GM12873 (cell line): ENCODE data around the gene RTL9.

Experiments
- TF ChIP-seq, protein P1 (sequence below): IDR thresholded peaks from 2 replicates; pipeline ENCODE4 v1.5.1; 2012; ENCODE audit warnings: low read depth, mild to moderate bottlenecking, moderate library complexity, low read length, control low read depth; ENCODE audit not compliant: insufficient read depth; ENCODE audit errors: missing control alignments

The RTL9 gene

DNA sequence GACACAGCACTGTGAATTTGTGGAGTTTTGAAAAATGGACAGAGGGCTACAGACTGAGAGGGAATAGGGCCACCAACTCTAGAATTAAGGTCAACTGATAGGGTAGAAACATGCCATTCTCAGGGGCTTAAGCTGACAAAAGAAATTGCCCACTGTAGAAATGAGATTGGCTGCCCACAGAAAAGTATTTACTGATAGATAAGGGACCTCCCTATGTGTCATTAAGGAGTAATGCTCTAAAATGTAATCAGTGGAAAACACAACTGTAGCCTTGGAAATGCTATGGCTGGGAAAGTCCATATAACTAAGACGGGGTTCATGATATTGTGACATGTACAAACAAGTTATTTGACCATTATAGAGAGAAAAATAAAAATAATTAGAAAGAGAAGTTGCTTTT is 4.6 kb downstream of the RTL9 start:
- TF ChIP-seq, protein P1, sequence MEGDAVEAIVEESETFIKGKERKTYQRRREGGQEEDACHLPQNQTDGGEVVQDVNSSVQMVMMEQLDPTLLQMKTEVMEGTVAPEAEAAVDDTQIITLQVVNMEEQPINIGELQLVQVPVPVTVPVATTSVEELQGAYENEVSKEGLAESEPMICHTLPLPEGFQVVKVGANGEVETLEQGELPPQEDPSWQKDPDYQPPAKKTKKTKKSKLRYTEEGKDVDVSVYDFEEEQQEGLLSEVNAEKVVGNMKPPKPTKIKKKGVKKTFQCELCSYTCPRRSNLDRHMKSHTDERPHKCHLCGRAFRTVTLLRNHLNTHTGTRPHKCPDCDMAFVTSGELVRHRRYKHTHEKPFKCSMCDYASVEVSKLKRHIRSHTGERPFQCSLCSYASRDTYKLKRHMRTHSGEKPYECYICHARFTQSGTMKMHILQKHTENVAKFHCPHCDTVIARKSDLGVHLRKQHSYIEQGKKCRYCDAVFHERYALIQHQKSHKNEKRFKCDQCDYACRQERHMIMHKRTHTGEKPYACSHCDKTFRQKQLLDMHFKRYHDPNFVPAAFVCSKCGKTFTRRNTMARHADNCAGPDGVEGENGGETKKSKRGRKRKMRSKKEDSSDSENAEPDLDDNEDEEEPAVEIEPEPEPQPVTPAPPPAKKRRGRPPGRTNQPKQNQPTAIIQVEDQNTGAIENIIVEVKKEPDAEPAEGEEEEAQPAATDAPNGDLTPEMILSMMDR: no peak

GRCh38 chrX:110373310-110373709 is 14.7 kb downstream of the RTL9 start:
- TF ChIP-seq, protein P1: no peak

GRCh38 chrX:110374559-110374958 is 15.9 kb downstream of the RTL9 start:
- TF ChIP-seq, protein P1: no peak

GRCh38 chrX:110381216-110381615 is 22.6 kb downstream of the RTL9 start:
- TF ChIP-seq, protein P1: no peak

GRCh38 chrX:110383414-110383813 is 24.8 kb downstream of the RTL9 start:
- TF ChIP-seq, protein P1: no peak

- TF ChIP-seq, protein P1: no peak
Measured at GRCh38 chrX:110384490-110384889, 25.8 kb downstream of the RTL9 start.

GRCh38 chrX:110389570-110389969 is 30.9 kb downstream of the RTL9 start:
- TF ChIP-seq, protein P1: no peak
